ENCODE measurements around the gene RAB11FIP2.

DNA sequence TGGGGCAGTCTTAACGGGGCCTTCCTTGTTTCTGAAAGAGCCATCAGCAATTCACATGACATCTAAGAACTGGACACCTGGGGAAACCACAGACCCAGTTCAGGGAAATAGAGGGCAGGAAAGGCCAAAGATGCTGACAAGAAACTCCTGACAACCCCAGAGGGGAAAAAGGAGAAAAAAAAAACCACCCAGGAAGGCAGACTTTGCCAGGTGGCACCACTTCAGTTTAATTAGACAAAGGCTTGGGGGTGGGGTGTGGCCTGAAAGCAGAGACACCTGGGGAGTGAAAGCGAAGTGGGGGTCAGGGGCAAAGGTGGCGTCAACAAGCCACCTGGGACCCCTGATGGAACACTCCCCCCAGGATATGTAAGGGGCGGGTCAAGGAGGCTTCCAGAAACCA, 53.6 kb downstream of the RAB11FIP2 start:
- no peak for TF ChIP-seq POLR2A (IDR thresholded peaks at IDR 0.05)
- TF ChIP-seq, protein P1, sequence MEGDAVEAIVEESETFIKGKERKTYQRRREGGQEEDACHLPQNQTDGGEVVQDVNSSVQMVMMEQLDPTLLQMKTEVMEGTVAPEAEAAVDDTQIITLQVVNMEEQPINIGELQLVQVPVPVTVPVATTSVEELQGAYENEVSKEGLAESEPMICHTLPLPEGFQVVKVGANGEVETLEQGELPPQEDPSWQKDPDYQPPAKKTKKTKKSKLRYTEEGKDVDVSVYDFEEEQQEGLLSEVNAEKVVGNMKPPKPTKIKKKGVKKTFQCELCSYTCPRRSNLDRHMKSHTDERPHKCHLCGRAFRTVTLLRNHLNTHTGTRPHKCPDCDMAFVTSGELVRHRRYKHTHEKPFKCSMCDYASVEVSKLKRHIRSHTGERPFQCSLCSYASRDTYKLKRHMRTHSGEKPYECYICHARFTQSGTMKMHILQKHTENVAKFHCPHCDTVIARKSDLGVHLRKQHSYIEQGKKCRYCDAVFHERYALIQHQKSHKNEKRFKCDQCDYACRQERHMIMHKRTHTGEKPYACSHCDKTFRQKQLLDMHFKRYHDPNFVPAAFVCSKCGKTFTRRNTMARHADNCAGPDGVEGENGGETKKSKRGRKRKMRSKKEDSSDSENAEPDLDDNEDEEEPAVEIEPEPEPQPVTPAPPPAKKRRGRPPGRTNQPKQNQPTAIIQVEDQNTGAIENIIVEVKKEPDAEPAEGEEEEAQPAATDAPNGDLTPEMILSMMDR (IDR thresholded peaks at IDR 0.05 in 4 of 5, conservative IDR thresholded peaks at IDR 0.05 in 1 of 5) = no peak
